ENCODE results near the gene EIF4A2. TPM values are rescaled to one million over a fixed set of nuclear protein-coding genes. Genes with fewer than 3 reads are reported as not detected.

EIF4A2 gene
- total and polyA plus RNA-seq, 9 of the 15 experiments (the other 6 are each of a cell fraction or from before 2014, with no cell fraction given), result 307 to 754 (median 435) TPM

DNA sequence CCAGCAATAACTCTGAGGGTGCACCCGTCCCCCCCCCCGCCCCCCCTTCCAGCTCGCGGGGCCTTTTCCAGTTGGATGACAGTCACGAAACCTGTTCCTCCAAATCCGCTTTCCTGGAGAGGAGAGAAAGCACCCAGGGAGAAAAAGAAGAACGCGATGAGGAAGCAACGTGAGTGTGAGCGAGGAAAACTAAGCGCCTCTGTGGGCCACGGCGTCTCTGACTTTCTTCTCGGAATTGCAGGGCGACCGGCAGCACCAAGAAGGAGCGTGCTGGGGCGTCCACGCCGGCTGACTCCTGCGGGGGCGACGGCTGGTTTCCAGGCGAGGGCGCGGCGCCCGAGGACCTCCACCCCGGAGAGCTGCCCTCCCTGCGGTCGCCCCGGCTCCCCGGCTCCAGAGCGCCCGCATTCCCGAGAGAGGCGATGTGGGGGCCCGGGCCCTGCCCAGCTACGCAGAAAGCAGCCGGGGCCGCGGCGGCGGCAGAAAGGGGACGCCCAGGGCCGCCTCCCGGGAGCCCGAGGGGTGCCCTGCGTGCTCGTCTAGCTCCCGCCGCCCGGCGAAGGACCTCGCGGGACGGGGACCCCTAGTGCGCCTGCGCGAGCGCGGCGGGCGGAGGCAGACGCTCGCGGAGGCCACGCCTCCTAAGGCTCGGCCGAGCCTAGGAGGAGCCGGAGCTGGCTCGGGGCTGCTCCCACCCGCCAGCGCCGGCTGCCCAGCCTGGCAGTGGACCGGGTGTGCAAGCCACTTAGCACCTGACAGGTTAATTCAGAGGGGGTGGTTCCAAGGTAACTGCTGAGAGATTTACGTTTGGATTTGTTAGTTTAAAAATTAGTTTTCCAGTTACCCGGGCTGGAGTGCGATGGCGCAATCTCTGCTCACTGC is 43.8 kb downstream of the EIF4A2 start:
- H3K4me2 ChIP-seq (ENCODE audit: insufficient read depth, low read length), result peak overlapping the region; percentile 80
- DNase-seq (ENCODE audit: extremely low read depth in 1 of 4, low spot score in 3 of 4), result peak; percentile 92 to 99 (median 99)
- no peaks in the 10 kb centered on the region for H4K20me1 ChIP-seq (replicated peaks; ENCODE audit: control insufficient read depth, insufficient read depth, low read length)
- ATAC-seq, result peak; percentile 88
- no peak for FAIRE-seq
- H3K4me1 ChIP-seq (replicated peaks in 1 of 2; ENCODE audit: control insufficient read depth in 2 of 2, insufficient read depth in 2 of 2, low read length in 2 of 2), result peaks cover 19 to 37% of the 10 kb centered on the region in 2 experiments; a peak in 4 of 5 replicates
- H3K27ac ChIP-seq (ENCODE audit: extremely low read depth, low read depth, low read length), result peak overlapping the region; percentile 76
- intact Hi-C loops (cut with micrococcal nuclease) (loop anchor here (10.0 kb wide), 2 partner anchors 242 to 842 kb away; no protein-coding TSS in a partner anchor), in situ Hi-C loops (cut with MboI) (no loop called here)
- no TSS peak for BruUV-seq (replicated peaks)
- under 1% methylated on average over 41 of the region's 80 CpGs for WGBS (ENCODE audit: insufficient coverage, low coverage, missing lambda C conversion rate)
- H3K9me1 ChIP-seq (ENCODE audit: control insufficient read depth, insufficient read depth, low read length), result no peaks in the 10 kb centered on the region
- no peaks in the 10 kb centered on the region for H3K36me3 ChIP-seq (ENCODE audit: control insufficient read depth, insufficient read depth, low read length)
- peak overlapping the region; percentile 79 for H2AFZ ChIP-seq (ENCODE audit: low read depth, low read length)
- H3K79me2 ChIP-seq (ENCODE audit: control insufficient read depth, insufficient read depth, low read length), result peaks cover 15% of the 10 kb centered on the region
- POLR2A ChIA-PET, result interaction anchor here (0.6 to 3.7 kb wide), 11 partner anchors 10 to 1328 kb away, joined by 3 to 19 read pairs (median 3); partner anchors contain the start of gene TMEM41A
- peaks cover 23 to 24% of the 10 kb centered on the region in 2 experiments; a peak in 4 of 5 replicates for H3K27me3 ChIP-seq (ENCODE audit: control insufficient read depth in 2 of 2, insufficient read depth in 2 of 2, low read length in 2 of 2)
- H3K9ac ChIP-seq (ENCODE audit: insufficient read depth in 1 of 2, low read depth in 2 of 2, low read length in 2 of 2), result peak overlapping the region; percentile 79 to 96
- peak overlapping the region; percentile 71 for H3K4me3 ChIP-seq
- H3K9me3 ChIP-seq (replicated peaks; ENCODE audit: control insufficient read depth, insufficient read depth, low read depth, low read length), result no peaks in the 10 kb centered on the region
- CTCF ChIA-PET (ENCODE audit: low intra/inter-chr PET ratio), result no interaction called here
- TF ChIP-seq PHB2 (IDR thresholded peaks at IDR 0.05; ENCODE audit: low read depth) (no peak), IRF2 (CRISPR knock-in tag; IDR thresholded peaks at IDR 0.05) (no peak), FOXA3 (CRISPR knock-in tag; conservative IDR thresholded peaks at IDR 0.05 in 1 of 2, IDR thresholded peaks at IDR 0.05 in 1 of 2) (no peak), HNRNPUL1 (IDR thresholded peaks at IDR 0.05; ENCODE audit: low read length) (no peak), RCOR1 (IDR thresholded peaks at IDR 0.05; ENCODE audit: borderline replicate concordance in 1 of 2, low read depth in 2 of 2, low read length in 2 of 2) (no peak), EZH2 (IDR thresholded peaks at IDR 0.05; ENCODE audit: borderline replicate concordance, low read depth, low read length) (no peak), MAFG (tag; conservative IDR thresholded peaks at IDR 0.05) (no peak), KDM2B (CRISPR knock-in tag; IDR thresholded peaks at IDR 0.05) (peak; percentile 100), RBM15 (IDR thresholded peaks at IDR 0.05; ENCODE audit: insufficient read depth, low read length) (no peak), PHB (CRISPR knock-in tag; IDR thresholded peaks at IDR 0.05) (no peak), BMI1 (IDR thresholded peaks at IDR 0.05; ENCODE audit: low read length) (no peak), BRD4 (IDR thresholded peaks at IDR 0.05) (no peak), HMG20A (CRISPR knock-in tag; conservative IDR thresholded peaks at IDR 0.05) (no peak), FOXJ2 (tag; IDR thresholded peaks at IDR 0.05) (no peak), CCNT2 (IDR thresholded peaks at IDR 0.05; ENCODE audit: borderline replicate concordance, extremely low read depth, insufficient read length, low read depth, low read length) (peak; percentile 54), NR2C2 (CRISPR knock-in tag; IDR thresholded peaks at IDR 0.05) (no peak), NR2C2 (tag; IDR thresholded peaks at IDR 0.05) (no peak)
- TF ChIP-seq, protein P1, sequence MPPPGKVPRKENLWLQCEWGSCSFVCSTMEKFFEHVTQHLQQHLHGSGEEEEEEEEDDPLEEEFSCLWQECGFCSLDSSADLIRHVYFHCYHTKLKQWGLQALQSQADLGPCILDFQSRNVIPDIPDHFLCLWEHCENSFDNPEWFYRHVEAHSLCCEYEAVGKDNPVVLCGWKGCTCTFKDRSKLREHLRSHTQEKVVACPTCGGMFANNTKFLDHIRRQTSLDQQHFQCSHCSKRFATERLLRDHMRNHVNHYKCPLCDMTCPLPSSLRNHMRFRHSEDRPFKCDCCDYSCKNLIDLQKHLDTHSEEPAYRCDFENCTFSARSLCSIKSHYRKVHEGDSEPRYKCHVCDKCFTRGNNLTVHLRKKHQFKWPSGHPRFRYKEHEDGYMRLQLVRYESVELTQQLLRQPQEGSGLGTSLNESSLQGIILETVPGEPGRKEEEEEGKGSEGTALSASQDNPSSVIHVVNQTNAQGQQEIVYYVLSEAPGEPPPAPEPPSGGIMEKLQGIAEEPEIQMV (tag; conservative IDR thresholded peaks at IDR 0.05; ENCODE audit: low read depth), result no peak

Data from K562 (cell line).